Pancreas (tissue), 10 donors: ENCODE data around the gene CFAP299. TPM values are rescaled to one million over a fixed set of nuclear protein-coding genes. Genes with fewer than 3 reads are reported as not detected.

ENCODE experiments used
- ATAC-seq, 4 donors: fragments of 200-7000 bp; cut with Tn5 transposase; one replicate each; pipeline versions ENCODE4 v1.8.0 to v1.9.1; 2020; ENCODE audit warnings: mild to moderate bottlenecking in 4 of 4, moderate library complexity in 4 of 4
- DNase-seq, 6 donors: peaks; one replicate each; pipeline ENCODE4 v3.0.0-alpha.2; 2020
- FAIRE-seq: peaks from 2 replicates; lab custom pipeline; 2012; peaks lifted over from hg19 to GRCh38; lab: Jason Lieb, UNC
- H3K27ac ChIP-seq, 4 donors: fragments of 200-600 bp; sonication (generic); 1 replicate in 3 of 4; 2 replicates in 1 of 4; pipeline versions ENCODE4 v1.5.0 to v1.8.0; 2020
- H3K27me3 ChIP-seq, 4 donors: fragments of 200-600 bp; one replicate each; pipeline ENCODE4 v1.8.0; 2021
- H3K36me3 ChIP-seq, 3 donors: fragments of 200-600 bp; sonication (generic) in 1 of 3; one replicate each; pipeline versions ENCODE4 v1.5.0 to v1.8.0; 2020 to 2021
- H3K4me1 ChIP-seq, 3 donors: fragments of 200-600 bp; one replicate each; pipeline ENCODE4 v1.8.0; 2021
- H3K4me3 ChIP-seq, 4 donors: fragments of 200-600 bp; sonication (generic) in 2 of 4; one replicate each; pipeline versions ENCODE4 v1.5.0 to v1.8.0; 2020 to 2021
- H3K9me3 ChIP-seq, 4 donors: fragments of 200-600 bp; one replicate each; pipeline ENCODE4 v1.8.0; 2021
- CTCF ChIP-seq, 4 donors: fragments of 200-600 bp; sonication (generic) in 3 of 4; IDR thresholded peaks; one replicate each; pipeline versions ENCODE4 v1.5.0 to v1.8.0; 2021; ENCODE audit warnings: antibody characterized with exemption in 4 of 4
- WGBS, 2 donors: extraction: QIAGEN DNeasy Blood & Tissue Kit; methylation state at CpG; one replicate each; pipeline ENCODE4 v1.1.7; 2013; 5-methylcytosine and 5-hydroxymethylcytosine counted together
- intact Hi-C, 3 donors: fragments of 100-400 bp; cut with DNase I; formaldehyde crosslinking; loops; one replicate each; pipeline versions ENCODE4 v1.11.1 to v1.14.2; 2022
- polyA plus RNA-seq, 2 donors: library from polyadenylated mRNA; stranded (reverse); fragments of 200-250 nt; gene quantifications; one replicate each; pipeline ENCODE4 v1.2.3, GENCODE V29; 2013
- total RNA-seq, 6 donors: library from RNA; stranded (reverse); fragmentation: NEBNext Ultra II Directional in 4 of 6; extraction: Animal tissue kit (Norgen Biotek cat#: 25700) in 4 of 6; gene quantifications; one replicate each; pipeline versions ENCODE4 v1.2.1 to v1.2.4, GENCODE V29; 2021 to 2023
- donor health status: healthy with polysubstance abuse.
- donor health status: DM: no; HTN: no; CAD: no; lungs with moderate emphysema.
- donor health status: DM: no; HTN: no; CAD: no.
- donor health status: control.
- donor health status: control.
- donor health status: Bipolar disorder and iron deficiency.
- donor health status: DM: yes; HTN: yes; CAD: no.
- donor health status: DM: no; HTN: no; CAD: no.
- donor health status: DM: no; HTN: no; CAD: no.
- donor health status: DM: yes; HTN: yes; CAD: no.

CFAP299 gene
- total and polyA plus RNA-seq, 8 donors, result 0.14 TPM; not detected in 7

GRCh38 chr4:80462621-80463091, 127.1 kb downstream of the CFAP299 start:
- peak in 1 of 4 donors; percentile 43 for ATAC-seq
- H3K27ac ChIP-seq, result no peak overlapping the region
- intact Hi-C loops, result no loop called here
- no peak for TF ChIP-seq CTCF (IDR thresholded peaks at IDR 0.05)
- no peak for DNase-seq
- no peak overlapping the region for H3K4me3 ChIP-seq
- H3K4me1 ChIP-seq, result no peaks in the 10 kb centered on the region
- H3K27me3 ChIP-seq, result no peaks in the 10 kb centered on the region
- WGBS, 2 donors, result 48 to 59% methylated on average over 2 of the region's 2 CpGs
- FAIRE-seq, result no peak
- H3K36me3 ChIP-seq, result no peaks in the 10 kb centered on the region
- no peaks in the 10 kb centered on the region for H3K9me3 ChIP-seq

- WGBS, 2 donors, result 42 to 53% methylated on average over 4 of the region's 4 CpGs
- DNase-seq (no peak), ATAC-seq (no peak), FAIRE-seq (no peak)
- no peaks in the 10 kb centered on the region for H3K4me1 ChIP-seq
- H3K27me3 ChIP-seq, result no peaks in the 10 kb centered on the region
- H3K36me3 ChIP-seq, result no peaks in the 10 kb centered on the region
- intact Hi-C loops, result no loop called here
- H3K27ac ChIP-seq, result no peak overlapping the region
- H3K9me3 ChIP-seq, result no peaks in the 10 kb centered on the region
- H3K4me3 ChIP-seq, result no peak overlapping the region
- TF ChIP-seq CTCF (IDR thresholded peaks at IDR 0.05), result no peak
Observed at GRCh38 chr4:80463509-80463908, 128.0 kb downstream of the CFAP299 start.

GRCh38 chr4:80465238-80465637, 129.7 kb downstream of the CFAP299 start:
- H3K36me3 ChIP-seq, result no peaks in the 10 kb centered on the region
- WGBS, 2 donors, result 90 to 94% methylated on average over 1 of the region's 1 CpG
- no peak for TF ChIP-seq CTCF (IDR thresholded peaks at IDR 0.05)
- ATAC-seq, result no peak
- no peaks in the 10 kb centered on the region for H3K27me3 ChIP-seq
- H3K27ac ChIP-seq, result no peak overlapping the region
- no peak overlapping the region for H3K4me3 ChIP-seq
- H3K9me3 ChIP-seq, result no peaks in the 10 kb centered on the region
- no peaks in the 10 kb centered on the region for H3K4me1 ChIP-seq
- no peak for DNase-seq
- intact Hi-C loops, result no loop called here
- FAIRE-seq, result no peak

GRCh38 chr4:80465736-80466135, 130.2 kb downstream of the CFAP299 start:
- TF ChIP-seq CTCF (IDR thresholded peaks at IDR 0.05), result no peak
- ATAC-seq, result no peak
- DNase-seq, result no peak
- H3K27me3 ChIP-seq, result no peaks in the 10 kb centered on the region
- no peak for FAIRE-seq
- no peaks in the 10 kb centered on the region for H3K4me1 ChIP-seq
- no peak overlapping the region for H3K27ac ChIP-seq
- 65 to 75% methylated on average over 3 of the region's 3 CpGs for WGBS, 2 donors
- intact Hi-C loops, result no loop called here
- H3K36me3 ChIP-seq, result no peaks in the 10 kb centered on the region
- no peak overlapping the region for H3K4me3 ChIP-seq
- H3K9me3 ChIP-seq, result no peaks in the 10 kb centered on the region

- DNase-seq (no peak), ATAC-seq (no peak), FAIRE-seq (no peak)
- Histone ChIP-seq H3K27me3 (no peaks in the 10 kb centered on the region), H3K27ac (no peak overlapping the region), H3K9me3 (no peaks in the 10 kb centered on the region), H3K4me3 (no peak overlapping the region), H3K4me1 (no peaks in the 10 kb centered on the region), H3K36me3 (no peaks in the 10 kb centered on the region)
- 61 to 95% methylated on average over 1 of the region's 1 CpG for WGBS, 2 donors
- no peak for TF ChIP-seq CTCF (IDR thresholded peaks at IDR 0.05)
- intact Hi-C loops, result no loop called here
Observed at GRCh38 chr4:80466618-80467017, 131.1 kb downstream of the CFAP299 start.
